Keratinocyte (primary cell): Measurements from ENCODE around the gene RPS6KA5. TPM values are rescaled to one million over a fixed set of nuclear protein-coding genes. Genes with fewer than 3 reads are reported as not detected.

ENCODE experiments used
- DNase-seq: peaks from one replicate; pipeline ENCODE4 v3.0.0-alpha.2; 2011; ENCODE audit warnings: low read depth, missing footprints, low spot score
- FAIRE-seq: peaks from 2 replicates; lab custom pipeline; 2011; peaks lifted over from hg19 to GRCh38; lab: Jason Lieb, UNC
- H2AFZ ChIP-seq: 2 replicates; pipeline ENCODE4 v1.6.0; 2012; ENCODE audit warnings: low read length, control low read depth, inconsistent platforms; ENCODE audit not compliant: control insufficient read depth
- H3K27ac ChIP-seq: 2 replicates; pipeline ENCODE4 v1.5.1; 2011; ENCODE audit warnings: low read length; ENCODE audit not compliant: control insufficient read depth, insufficient read depth
- H3K27me3 ChIP-seq: 3 replicates; pipeline ENCODE4 v1.6.0; 2011; ENCODE audit warnings: low read length; ENCODE audit not compliant: control insufficient read depth, insufficient read depth; ENCODE audit errors: extremely low read depth
- H3K36me3 ChIP-seq, 2 experiments: 2 replicates in 1 of 2; 3 replicates in 1 of 2; pipeline ENCODE4 v1.5.1; 2011; ENCODE audit warnings: low read length in 2 of 2, mild to moderate bottlenecking in 1 of 2; ENCODE audit not compliant: control insufficient read depth in 2 of 2, insufficient read depth in 2 of 2; ENCODE audit errors: extremely low read depth in 1 of 2
- H3K4me1 ChIP-seq: 3 replicates; pipeline ENCODE4 v1.5.1; 2011; ENCODE audit warnings: low read length; ENCODE audit not compliant: control insufficient read depth, insufficient read depth; ENCODE audit errors: extremely low read depth
- H3K4me2 ChIP-seq: 3 replicates; pipeline ENCODE4 v1.6.0; 2011; ENCODE audit warnings: low read depth, low read length; ENCODE audit not compliant: control insufficient read depth, insufficient read depth; ENCODE audit errors: extremely low read depth
- H3K4me3 ChIP-seq, 3 experiments: fragments of 200-600 bp in 1 of 3; sonication (generic) in 1 of 3; 2 replicates in 2 of 3; 3 replicates in 1 of 3; pipeline ENCODE4 v1.5.1; 2011 to 2016; ENCODE audit warnings: low read length in 3 of 3, mild to moderate bottlenecking in 3 of 3, control low read depth in 2 of 3, inconsistent platforms in 1 of 3, low read depth in 1 of 3, mixed read lengths in 1 of 3, mixed run types in 1 of 3, moderate library complexity in 1 of 3; ENCODE audit not compliant: control insufficient read depth in 2 of 3, insufficient read depth in 2 of 3; ENCODE audit errors: extremely low read depth in 1 of 3
- H3K79me2 ChIP-seq: 2 replicates; pipeline ENCODE4 v1.6.0; 2012; ENCODE audit warnings: low read length; ENCODE audit not compliant: control insufficient read depth, insufficient read depth
- H3K9ac ChIP-seq: 3 replicates; pipeline ENCODE4 v1.6.0; 2011; ENCODE audit warnings: low read length; ENCODE audit not compliant: control insufficient read depth, insufficient read depth; ENCODE audit errors: extremely low read depth
- H3K9me1 ChIP-seq: 3 replicates; pipeline ENCODE4 v1.6.0; 2011; ENCODE audit warnings: low read length; ENCODE audit not compliant: control insufficient read depth, insufficient read depth; ENCODE audit errors: extremely low read depth
- H3K9me3 ChIP-seq: 2 replicates; pipeline ENCODE4 v1.5.1; 2012; ENCODE audit warnings: low read depth, low read length; ENCODE audit not compliant: control insufficient read depth
- H4K20me1 ChIP-seq: 3 replicates; pipeline ENCODE4 v1.6.0; 2011; ENCODE audit warnings: low read length; ENCODE audit not compliant: control insufficient read depth, insufficient read depth; ENCODE audit errors: extremely low read depth
- EZH2 ChIP-seq: IDR thresholded peaks from one replicate; pipeline ENCODE4 v1.6.1; 2012; ENCODE audit warnings: inconsistent platforms, mild to moderate bottlenecking, low read length, moderate library complexity
- dilution Hi-C: fragments of 300-500 bp; cut with MboI; formaldehyde crosslinking; loops from one replicate; pipeline ENCODE4 v1.7.0; 2020; ENCODE audit warnings: low sequenced_read_pairs; ENCODE audit not compliant: extremely low pct_ligation_motif_present
- polyA plus RNA-seq, 5 experiments: library from polyadenylated mRNA; depleted of rRNA in 3 of 5; stranded (reverse) in 3 of 5; stranded (forward) in 1 of 5; unstranded in 1 of 5; fragments of >200 nt; gene quantifications; 1 replicate in 1 of 5; 2 replicates in 3 of 5; 3 replicates in 1 of 5; pipeline versions ENCODE4 v1.2.1 to v1.2.3, GENCODE V29; 2011 to 2012; ENCODE audit warnings: missing spikeins in 2 of 5, low read depth in 1 of 5, low replicate concordance in 1 of 5
- TF ChIP-seq, protein P1 (sequence below), 3 experiments: IDR thresholded peaks in 1 of 3; conservative IDR thresholded peaks in 1 of 3; optimal IDR thresholded peaks in 1 of 3; 2 replicates in 2 of 3; 3 replicates in 1 of 3; pipeline versions ENCODE3 to v1.5.1; 2011; ENCODE audit warnings: low read length in 3 of 3, mild to moderate bottlenecking in 3 of 3, moderate library complexity in 2 of 3, control low read depth in 1 of 3, inconsistent platforms in 1 of 3; ENCODE audit not compliant: insufficient read depth in 2 of 3; ENCODE audit errors: extremely low read depth in 1 of 3

RPS6KA5 gene
- polyA plus RNA-seq, 1 donor (not counting 4 experiments of a cell fraction or from before 2014, with no cell fraction given), result 2.9 TPM

DNA sequence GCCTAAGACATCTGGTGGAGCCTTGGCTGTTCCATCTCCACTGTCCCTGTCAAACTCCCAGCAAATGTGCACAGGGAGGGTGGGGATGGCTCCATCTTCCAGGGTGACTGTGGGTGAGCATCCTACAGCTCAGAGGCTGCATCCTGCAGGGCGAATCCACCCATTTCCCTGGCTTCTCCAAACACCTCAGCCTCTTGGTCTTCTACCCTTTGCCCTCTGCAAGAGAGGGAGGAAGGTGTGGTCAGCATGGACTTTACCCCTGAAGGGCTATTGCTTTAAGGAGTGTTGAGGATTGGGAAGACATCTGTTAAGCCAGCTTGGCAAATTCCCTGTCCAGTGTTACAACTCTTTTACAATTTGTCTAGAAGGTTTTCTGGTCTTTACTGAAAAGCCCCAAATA is 30.3 kb upstream of the RPS6KA5 start:
- Histone ChIP-seq H3K4me2 (no peak overlapping the region), H3K79me2 (no peaks in the 10 kb centered on the region), H2AFZ (no peak overlapping the region), H3K36me3 (no peaks in the 10 kb centered on the region), H3K27me3 (no peaks in the 10 kb centered on the region), H3K4me3 (no peak overlapping the region), H4K20me1 (no peaks in the 10 kb centered on the region), H3K9ac (no peak overlapping the region), H3K9me3 (no peaks in the 10 kb centered on the region), H3K9me1 (no peaks in the 10 kb centered on the region), H3K27ac (no peak overlapping the region), H3K4me1 (peaks cover 12% of the 10 kb centered on the region)
- FAIRE-seq (no peak), DNase-seq (no peak)
- no peak for TF ChIP-seq EZH2
- TF ChIP-seq, protein P1, sequence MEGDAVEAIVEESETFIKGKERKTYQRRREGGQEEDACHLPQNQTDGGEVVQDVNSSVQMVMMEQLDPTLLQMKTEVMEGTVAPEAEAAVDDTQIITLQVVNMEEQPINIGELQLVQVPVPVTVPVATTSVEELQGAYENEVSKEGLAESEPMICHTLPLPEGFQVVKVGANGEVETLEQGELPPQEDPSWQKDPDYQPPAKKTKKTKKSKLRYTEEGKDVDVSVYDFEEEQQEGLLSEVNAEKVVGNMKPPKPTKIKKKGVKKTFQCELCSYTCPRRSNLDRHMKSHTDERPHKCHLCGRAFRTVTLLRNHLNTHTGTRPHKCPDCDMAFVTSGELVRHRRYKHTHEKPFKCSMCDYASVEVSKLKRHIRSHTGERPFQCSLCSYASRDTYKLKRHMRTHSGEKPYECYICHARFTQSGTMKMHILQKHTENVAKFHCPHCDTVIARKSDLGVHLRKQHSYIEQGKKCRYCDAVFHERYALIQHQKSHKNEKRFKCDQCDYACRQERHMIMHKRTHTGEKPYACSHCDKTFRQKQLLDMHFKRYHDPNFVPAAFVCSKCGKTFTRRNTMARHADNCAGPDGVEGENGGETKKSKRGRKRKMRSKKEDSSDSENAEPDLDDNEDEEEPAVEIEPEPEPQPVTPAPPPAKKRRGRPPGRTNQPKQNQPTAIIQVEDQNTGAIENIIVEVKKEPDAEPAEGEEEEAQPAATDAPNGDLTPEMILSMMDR (optimal IDR thresholded peaks at IDR 0.05 in 1 of 3, IDR thresholded peaks at IDR 0.05 in 1 of 3, conservative IDR thresholded peaks at IDR 0.05 in 1 of 3; ENCODE audit: extremely low read depth in 1 of 3, insufficient read depth in 2 of 3, low read length in 3 of 3), result no peak
- dilution Hi-C loops, result no loop called here

DNA sequence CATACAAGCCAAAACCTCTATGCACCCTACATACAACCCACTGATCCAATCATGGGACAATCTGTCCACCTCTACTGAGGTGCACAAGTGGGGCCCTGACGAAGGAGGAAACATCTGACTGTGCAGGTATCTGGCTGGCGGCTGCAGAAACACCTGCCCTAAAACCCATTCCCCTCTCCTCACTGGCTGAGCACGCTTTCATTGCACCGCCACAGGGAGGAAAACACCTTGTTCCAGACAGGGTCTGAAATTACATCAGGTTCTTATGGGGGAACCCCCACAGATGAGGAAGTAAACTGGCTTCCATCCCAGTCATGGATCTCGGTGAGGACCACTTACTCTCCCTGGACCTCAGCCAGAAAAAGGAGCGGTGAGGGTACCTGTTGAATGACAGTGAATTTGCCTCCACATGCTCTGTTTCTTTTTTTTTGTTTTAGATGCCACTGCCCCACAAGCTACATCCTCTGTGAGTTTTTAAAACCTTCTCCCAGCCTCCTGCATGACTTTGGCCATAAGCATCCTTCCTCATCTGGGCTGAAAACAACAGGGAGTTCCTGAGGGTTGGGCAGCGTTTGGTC is 29.6 kb upstream of the RPS6KA5 start:
- FAIRE-seq (no peak), DNase-seq (no peak)
- Histone ChIP-seq H3K4me3 (no peak overlapping the region), H3K4me2 (no peak overlapping the region), H3K36me3 (no peaks in the 10 kb centered on the region), H3K27ac (no peak overlapping the region), H3K9me3 (no peaks in the 10 kb centered on the region), H3K9me1 (no peaks in the 10 kb centered on the region), H3K27me3 (no peaks in the 10 kb centered on the region), H3K9ac (no peak overlapping the region), H4K20me1 (no peaks in the 10 kb centered on the region), H2AFZ (no peak overlapping the region), H3K4me1 (peaks cover 12% of the 10 kb centered on the region), H3K79me2 (no peaks in the 10 kb centered on the region)
- no peak for TF ChIP-seq EZH2
- TF ChIP-seq, protein P1 (optimal IDR thresholded peaks at IDR 0.05 in 1 of 3, IDR thresholded peaks at IDR 0.05 in 1 of 3, conservative IDR thresholded peaks at IDR 0.05 in 1 of 3; ENCODE audit: extremely low read depth in 1 of 3, insufficient read depth in 2 of 3, low read length in 3 of 3), result no peak
- dilution Hi-C loops, result no loop called here
